ENCODE data around the gene HPSE2. TPM values are rescaled to one million over a fixed set of nuclear protein-coding genes. Genes with fewer than 3 reads are reported as not detected.
A peak's percentile ranks its signal among the peaks of the same experiment; 100 is the strongest.

The HPSE2 gene
- total RNA-seq, 1 donor from 2014 or later = not detected

DNA sequence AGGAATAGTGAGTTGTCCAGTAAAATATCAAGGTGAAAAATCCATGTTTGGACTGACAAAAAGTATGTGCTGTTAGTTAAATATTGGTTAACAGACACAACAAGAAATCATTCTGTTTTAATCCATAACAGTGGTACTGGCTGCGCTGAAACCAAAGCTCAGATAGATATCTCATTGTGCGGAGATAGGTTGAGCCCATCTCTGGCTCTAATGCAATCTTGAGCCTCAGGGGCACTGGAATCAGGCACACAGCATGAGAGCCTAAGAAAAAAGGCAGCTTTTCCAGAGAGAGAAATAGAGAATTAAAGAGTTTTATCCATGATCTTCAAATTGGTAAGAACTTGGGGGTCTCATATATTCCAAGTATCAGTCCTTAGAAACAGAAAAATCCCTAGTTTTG, 373.7 kb downstream of the HPSE2 start:
- FAIRE-seq = no peak
- DNase-seq (ENCODE audit: low spot score in 2 of 2) = no peak

- DNase-seq (ENCODE audit: low spot score in 2 of 2) (no peak), FAIRE-seq (no peak)
Observed at GRCh38 chr10:98858525-98858924, 377.1 kb downstream of the HPSE2 start.

DNA sequence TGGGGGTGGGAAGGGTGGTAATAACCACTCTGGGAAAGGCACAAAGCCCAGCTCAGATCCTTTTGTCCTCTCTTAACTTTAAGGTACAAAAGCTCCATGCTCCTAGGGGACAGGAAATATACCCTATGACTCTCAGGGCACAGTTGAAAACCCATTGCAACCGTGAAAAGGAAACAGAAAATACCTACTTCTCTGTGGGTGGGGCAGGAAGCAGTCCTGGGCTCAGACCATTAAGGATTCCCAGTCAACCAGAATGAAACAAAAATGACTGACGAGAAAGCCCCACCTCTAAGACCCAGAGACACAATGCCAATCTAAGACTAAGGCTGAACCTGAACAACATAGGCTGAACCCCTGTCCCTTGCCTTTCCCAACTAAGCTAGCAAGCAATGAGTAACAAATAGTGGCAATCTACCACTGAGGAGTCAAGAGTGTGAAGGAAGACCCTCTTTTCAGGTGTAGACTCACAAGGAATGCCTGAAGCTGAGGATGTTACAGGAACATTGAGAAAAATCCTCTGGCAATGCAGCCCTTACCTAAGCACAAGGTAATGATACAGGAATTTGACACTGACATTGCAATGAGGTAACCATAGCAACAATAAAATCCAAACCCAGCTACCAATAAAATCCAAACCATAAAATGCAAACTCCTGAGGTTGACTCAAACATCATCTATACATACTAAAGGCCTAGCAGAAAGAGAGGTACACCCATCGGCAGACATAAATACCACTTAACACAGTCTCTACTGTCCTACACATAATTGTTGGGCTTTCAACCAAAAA, 380.1 kb downstream of the HPSE2 start:
- FAIRE-seq (no peak), DNase-seq (ENCODE audit: low spot score in 2 of 2) (no peak)

- FAIRE-seq = no peak
- no peak for DNase-seq (ENCODE audit: low spot score in 2 of 2)
Observed at GRCh38 chr10:98852686-98853085, 383.0 kb downstream of the HPSE2 start.

- FAIRE-seq (no peak), DNase-seq (ENCODE audit: low spot score in 2 of 2) (no peak)
Observed at GRCh38 chr10:98848361-98848760, 387.3 kb downstream of the HPSE2 start.

GRCh38 chr10:98846787-98847186, 388.9 kb downstream of the HPSE2 start:
- FAIRE-seq (no peak), DNase-seq (ENCODE audit: low spot score in 2 of 2) (no peak)

GRCh38 chr10:98833542-98833941, 402.1 kb downstream of the HPSE2 start:
- DNase-seq (ENCODE audit: low spot score in 2 of 2) (no peak), FAIRE-seq (no peak)

GRCh38 chr10:98832738-98833137, 402.9 kb downstream of the HPSE2 start:
- no peak for FAIRE-seq
- DNase-seq (ENCODE audit: low spot score in 2 of 2) = no peak

DNA sequence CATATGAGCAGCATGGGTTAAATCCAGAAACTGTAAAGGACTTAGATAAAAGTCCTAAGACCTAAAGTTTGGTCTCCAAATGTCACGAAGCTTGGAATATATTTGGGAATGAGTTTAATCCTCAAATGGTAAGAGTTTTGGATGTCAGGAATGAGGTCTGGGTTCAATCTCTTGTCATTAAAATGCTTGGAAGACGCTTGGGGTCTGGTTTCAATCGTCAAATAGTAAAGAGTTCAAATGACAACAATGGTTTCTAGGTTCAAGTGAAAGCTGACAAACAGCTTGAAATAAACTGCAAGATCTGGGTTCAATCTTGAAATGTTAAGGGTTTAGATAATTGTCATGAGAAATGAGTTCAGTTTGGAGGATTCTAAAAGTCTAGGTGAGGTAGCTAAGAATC, 403.5 kb downstream of the HPSE2 start:
- no peak for DNase-seq (ENCODE audit: low spot score in 2 of 2)
- no peak for FAIRE-seq

- DNase-seq (ENCODE audit: low spot score in 2 of 2) (no peak), FAIRE-seq (no peak)
Observed at GRCh38 chr10:98831391-98831790, 404.3 kb downstream of the HPSE2 start.

GRCh38 chr10:98825741-98826140, 409.9 kb downstream of the HPSE2 start:
- FAIRE-seq (no peak), DNase-seq (ENCODE audit: low spot score in 2 of 2) (no peak)

- no peak for DNase-seq (ENCODE audit: low spot score in 2 of 2)
- no peak for FAIRE-seq
Observed at GRCh38 chr10:98817396-98817795, 418.3 kb downstream of the HPSE2 start.

DNA sequence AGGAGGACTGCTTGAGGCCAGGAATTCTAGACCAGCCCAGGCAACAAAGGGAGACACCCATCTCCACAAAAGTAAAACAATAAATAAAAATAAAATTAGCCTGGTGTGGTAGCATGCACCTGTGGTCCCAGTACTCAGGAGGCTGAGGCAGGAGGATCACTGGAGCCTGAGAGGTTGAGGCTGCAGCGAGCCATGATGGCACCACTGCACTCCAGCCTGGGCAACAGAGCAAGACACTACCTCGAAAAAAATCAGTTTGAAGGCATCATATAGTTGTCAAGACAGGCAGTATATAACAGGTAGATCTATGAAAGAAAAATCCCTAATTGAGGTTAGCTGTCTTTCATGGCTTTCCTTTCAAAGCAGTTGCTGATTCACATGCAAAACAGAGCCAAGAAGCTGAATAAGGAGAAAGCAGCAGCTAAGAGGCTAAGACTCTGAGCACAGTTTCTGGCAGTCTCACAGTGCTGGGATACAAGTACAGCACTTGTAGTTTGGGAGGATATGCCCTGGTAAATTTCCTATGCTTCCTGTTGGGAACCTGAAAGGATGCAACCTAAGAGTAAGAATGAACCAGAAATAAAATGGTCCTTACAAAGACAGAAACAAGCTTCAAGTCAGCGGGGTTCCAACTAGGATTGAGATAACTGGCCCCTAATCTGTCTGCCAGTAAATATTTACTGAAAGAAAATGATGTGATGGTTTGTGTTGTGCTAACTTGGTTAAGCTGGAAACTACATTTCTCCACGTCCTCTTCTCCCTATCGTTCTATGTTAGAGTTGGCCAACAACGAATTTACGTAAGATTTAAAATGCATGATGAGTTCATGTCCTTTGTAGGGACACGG, 420.4 kb downstream of the HPSE2 start:
- DNase-seq (ENCODE audit: low spot score in 2 of 2) = no peak
- FAIRE-seq = no peak

DNA sequence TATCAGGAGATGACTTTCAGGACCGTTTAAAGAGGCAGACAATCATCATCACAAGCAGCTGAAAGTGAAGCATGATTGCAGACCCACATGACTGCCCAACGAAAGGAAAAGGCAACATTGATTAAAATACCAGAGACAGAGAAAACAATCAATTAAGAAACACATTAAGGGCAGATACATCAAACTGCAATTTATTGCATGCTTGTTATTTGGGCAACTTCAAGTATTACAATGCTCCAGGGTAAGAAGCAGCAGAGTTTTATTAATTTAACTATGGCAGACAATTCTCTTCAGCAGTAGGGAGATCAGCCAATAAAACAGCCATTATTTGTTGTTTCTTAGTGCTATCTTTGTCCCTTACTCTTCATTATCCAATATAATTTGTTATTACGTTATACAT, 421.2 kb downstream of the HPSE2 start:
- FAIRE-seq (no peak), DNase-seq (ENCODE audit: low spot score in 2 of 2) (no peak)

DNA sequence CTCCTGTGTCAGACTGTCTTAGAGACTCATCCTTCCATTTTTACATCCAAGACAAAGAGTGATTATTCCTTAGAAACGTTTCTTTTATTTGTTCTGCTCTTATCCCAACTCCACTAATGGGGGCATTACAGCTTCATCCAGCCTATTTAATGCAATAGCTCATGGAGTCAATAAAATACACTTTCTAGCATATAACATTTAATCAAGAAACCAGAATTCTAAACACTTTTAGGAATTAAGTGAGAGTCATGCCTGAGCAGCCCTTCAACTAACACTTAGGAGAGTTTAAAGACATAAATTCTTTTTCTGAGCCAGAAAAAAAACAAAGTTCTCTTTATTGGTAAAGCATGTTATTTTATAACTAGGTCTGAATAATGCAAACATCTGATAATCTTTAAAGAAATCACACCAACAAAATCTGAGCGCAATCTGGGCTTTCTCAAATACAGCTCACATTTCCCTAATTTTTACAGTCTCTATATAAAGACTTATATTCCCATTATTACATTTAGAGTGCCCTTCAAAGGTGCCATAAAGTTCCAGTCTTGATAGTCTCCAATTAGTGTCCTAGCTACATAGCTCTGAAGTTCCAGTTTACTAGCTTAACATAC, 427.3 kb downstream of the HPSE2 start:
- DNase-seq (ENCODE audit: low spot score in 2 of 2) (no peak), FAIRE-seq (no peak)

DNA sequence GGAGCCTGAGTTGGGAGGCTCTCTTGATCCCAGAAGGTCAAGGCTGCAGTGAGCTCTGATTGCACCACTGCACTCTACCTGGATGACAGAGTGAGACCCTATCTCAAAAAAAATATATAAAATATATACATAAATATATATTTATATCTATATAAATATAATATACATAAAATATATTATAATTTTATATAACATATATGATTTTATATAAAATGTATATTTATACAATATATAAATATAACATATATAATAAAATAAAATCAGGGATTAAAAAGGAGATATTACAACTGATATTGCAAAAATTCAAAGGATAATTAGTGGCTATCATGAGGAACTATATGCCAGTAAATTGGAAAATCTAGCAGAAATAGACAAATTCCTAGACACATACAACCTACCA, 435.4 kb downstream of the HPSE2 start:
- DNase-seq (ENCODE audit: low spot score in 2 of 2) (no peak), FAIRE-seq (peak; percentile 21)

DNA sequence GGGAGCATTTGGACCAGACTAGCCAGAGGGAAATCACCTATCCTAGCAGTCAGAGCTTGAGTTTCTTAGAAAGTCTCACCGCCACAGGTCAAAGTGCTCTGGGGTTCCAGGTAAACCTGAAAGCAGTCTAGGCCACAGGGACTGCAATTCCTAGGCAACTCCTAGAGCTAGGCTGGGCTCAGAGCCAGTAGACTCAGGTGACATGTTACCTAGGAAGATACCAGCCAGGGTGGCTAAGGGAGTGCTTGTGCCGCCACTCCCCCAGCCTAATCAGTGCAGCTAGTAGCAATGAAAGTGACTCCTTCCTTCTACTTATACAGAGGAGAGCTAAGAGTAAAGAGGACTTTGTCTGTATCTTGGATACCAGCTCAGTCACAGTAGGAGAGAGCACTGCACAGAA, 440.2 kb downstream of the HPSE2 start:
- no peak for DNase-seq (ENCODE audit: low spot score in 2 of 2)
- FAIRE-seq = no peak

DNA sequence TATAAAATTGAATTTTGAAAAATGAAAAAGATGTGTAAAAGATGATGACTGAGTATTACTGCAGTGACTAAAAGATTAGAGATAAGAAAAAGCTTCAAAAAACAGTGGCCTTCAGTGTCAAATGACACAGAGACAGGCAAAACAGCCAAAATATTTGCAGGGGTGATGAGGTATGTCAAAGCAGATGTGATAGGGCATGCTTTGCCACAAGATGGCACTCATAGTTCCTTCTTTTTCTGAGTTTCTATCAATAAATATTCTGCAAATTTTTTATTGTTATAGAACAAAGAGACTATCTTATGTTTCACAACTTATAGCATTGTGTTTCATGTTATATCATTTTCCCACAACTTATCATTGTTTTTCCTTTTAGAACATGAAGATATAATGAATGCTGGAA, 444.8 kb downstream of the HPSE2 start:
- DNase-seq (ENCODE audit: low spot score in 2 of 2) = peak in 1 of 2 donors; percentile 22
- FAIRE-seq = no peak

- DNase-seq (ENCODE audit: low spot score in 2 of 2) (no peak), FAIRE-seq (no peak)
Observed at GRCh38 chr10:98778277-98778759, 457.3 kb downstream of the HPSE2 start.

DNA sequence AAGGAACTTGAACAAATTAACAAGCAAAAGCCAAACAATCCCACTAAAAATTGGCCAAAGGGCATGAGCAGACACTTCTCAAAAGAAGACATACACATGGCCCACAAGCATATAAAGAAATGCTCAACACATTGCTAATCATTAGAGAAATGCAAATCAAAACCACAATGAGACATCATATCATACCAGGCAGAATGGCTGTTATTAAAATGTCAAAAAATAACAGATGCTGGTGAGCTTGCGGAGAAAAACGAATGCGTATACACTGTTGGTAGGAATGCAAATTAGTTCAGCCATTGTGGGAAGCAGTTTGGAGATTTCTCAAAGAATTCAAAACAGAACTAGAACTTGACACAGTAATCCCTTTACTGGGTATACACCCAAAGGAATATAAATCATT, 477.2 kb downstream of the HPSE2 start:
- no peak for DNase-seq (ENCODE audit: low spot score in 2 of 2)
- FAIRE-seq = no peak

DNA sequence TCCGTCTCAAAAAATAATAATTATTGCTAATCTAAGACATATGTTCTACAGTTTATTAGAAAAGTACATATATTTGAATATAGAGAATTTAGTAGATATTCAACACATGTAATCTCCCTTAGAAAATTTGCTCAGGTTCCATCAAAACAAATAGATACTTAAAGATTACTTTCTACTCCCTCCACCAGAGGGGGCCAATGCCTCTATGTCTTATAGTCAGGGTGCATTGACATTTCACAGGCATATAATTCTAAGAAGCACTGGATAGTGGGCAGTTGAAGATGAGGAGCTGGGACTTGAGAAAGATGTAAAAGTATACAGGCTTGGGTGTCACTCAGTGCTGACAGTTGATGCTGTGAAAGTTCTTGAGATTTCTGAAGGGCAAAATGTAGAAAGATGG, 487.4 kb downstream of the HPSE2 start:
- DNase-seq (ENCODE audit: low spot score in 2 of 2) = no peak
- FAIRE-seq = no peak
